ENCODE measurements around the gene ZYG11B.

GRCh38 chr1:52798331-52798730 lies 72.1 kb downstream of the ZYG11B start:
- no peak for TF ChIP-seq CTCF (IDR thresholded peaks at IDR 0.05; ENCODE audit: borderline replicate concordance, extremely low read depth, low read length, poor library complexity, severe bottlenecking)
- TF ChIP-seq EZH2 (IDR thresholded peaks at IDR 0.05; ENCODE audit: borderline replicate concordance, low read depth, low read length, severe bottlenecking) = no peak

Measured in DND-41 (cell line).